GM12891 (cell line): Measurements from ENCODE around the gene KBTBD4.

Experiments used
- POLR2A ChIP-seq: IDR thresholded peaks from 2 replicates; pipeline ENCODE4 v1.6.1; 2011; ENCODE audit warnings: low read depth, low read length, control low read depth
- POLR2AphosphoS5 ChIP-seq: IDR thresholded peaks from 2 replicates; pipeline ENCODE4 v1.6.1; 2011; ENCODE audit warnings: low read depth, low read length, control low read depth

GRCh38 chr11:47607380-47607779, 28.6 kb upstream of the KBTBD4 start:
- TF ChIP-seq POLR2AphosphoS5, result no peak
- no peak for TF ChIP-seq POLR2A
